GM12891 (cell line): ENCODE data around the gene HERC5.

Experiments used
- PAX5 ChIP-seq: IDR thresholded peaks from 2 replicates; pipeline ENCODE4 v1.6.1; 2011; ENCODE audit warnings: low read length, moderate library complexity, mild to moderate bottlenecking; ENCODE audit not compliant: insufficient read depth, severe bottlenecking
- POLR2A ChIP-seq: IDR thresholded peaks from 2 replicates; pipeline ENCODE4 v1.6.1; 2011; ENCODE audit warnings: low read depth, low read length, control low read depth
- POLR2AphosphoS5 ChIP-seq: IDR thresholded peaks from 2 replicates; pipeline ENCODE4 v1.6.1; 2011; ENCODE audit warnings: low read depth, low read length, control low read depth
- SPI1 ChIP-seq: IDR thresholded peaks from 2 replicates; pipeline ENCODE4 v1.6.1; 2011; ENCODE audit warnings: low read depth, low read length, control low read depth
- TAF1 ChIP-seq: IDR thresholded peaks from 2 replicates; pipeline ENCODE4 v1.6.1; 2011; ENCODE audit warnings: low read depth, low read length, control low read depth

GRCh38 chr4:88443486-88443885 is 13.4 kb upstream of the HERC5 start:
- TF ChIP-seq POLR2AphosphoS5 (no peak), TAF1 (no peak), PAX5 (no peak), POLR2A (no peak), SPI1 (no peak)
